ENCODE measurements around the gene TBP.

TBP gene

GRCh38 chr6:170536671-170537070 lies 17.5 kb upstream of the TBP start:
- no peak for TF ChIP-seq CTCF (conservative IDR thresholded peaks at IDR 0.05; ENCODE audit: low read depth, low read length)

GRCh38 chr6:170537329-170537728 lies 16.8 kb upstream of the TBP start:
- DNase-seq (ENCODE audit: low read depth), result no peak
- TF ChIP-seq CTCF (conservative IDR thresholded peaks at IDR 0.05; ENCODE audit: low read depth, low read length), result no peak
- H3K4me3 ChIP-seq (ENCODE audit: low read depth, low read length), result no peak overlapping the region

More at GRCh38 chr6:170536671-170537070, 17.5 kb upstream of the TBP start:
- no peak overlapping the region for H3K4me3 ChIP-seq (ENCODE audit: low read depth, low read length)
- no peak for DNase-seq (ENCODE audit: low read depth)

GRCh38 chr6:170542031-170542719 lies 12.0 kb upstream of the TBP start:
- TF ChIP-seq CTCF (conservative IDR thresholded peaks at IDR 0.05; ENCODE audit: low read depth, low read length), result no peak
- DNase-seq (ENCODE audit: low read depth), result peak; percentile 86
- H3K4me3 ChIP-seq (ENCODE audit: low read depth, low read length), result no peak overlapping the region

GRCh38 chr6:170545405-170545804 lies 8.8 kb upstream of the TBP start:
- peak; percentile 41 for DNase-seq (ENCODE audit: low read depth)
- H3K4me3 ChIP-seq (ENCODE audit: low read depth, low read length), result no peak overlapping the region
- no peak for TF ChIP-seq CTCF (conservative IDR thresholded peaks at IDR 0.05; ENCODE audit: low read depth, low read length)

- peak; percentile 96 for DNase-seq (ENCODE audit: low read depth)
- peak within 1 kb of the TSS; percentile 93 for H3K4me3 ChIP-seq (ENCODE audit: low read depth, low read length)
- TF ChIP-seq CTCF (conservative IDR thresholded peaks at IDR 0.05; ENCODE audit: low read depth, low read length), result peak; percentile 3
Observed at GRCh38 chr6:170552765-170553533, 1.2 kb upstream of the TBP start, which contains the start of gene PSMB1. PSMB1 (minus strand) TSS chr6:170553307; CDS start chr6:170553242, 65 bp downstream.

- no peak for TF ChIP-seq CTCF (conservative IDR thresholded peaks at IDR 0.05; ENCODE audit: low read depth, low read length)
- peak; percentile 68 for DNase-seq (ENCODE audit: low read depth)
- peak overlapping the region; percentile 93 for H3K4me3 ChIP-seq (ENCODE audit: low read depth, low read length)
Observed at GRCh38 chr6:170553534-170554012, 596 bp upstream of the TBP start.

All from choroid plexus epithelial cell (primary cell).